Activated CD4-positive, alpha-beta memory T cell treated with anti-CD3 and anti-CD28 coated beads for 36 hours (primary cell): ENCODE measurements around the gene RAP1B. TPM values are rescaled to one million over a fixed set of nuclear protein-coding genes. Genes with fewer than 3 reads are reported as not detected.

Source experiments
- CTCF ChIA-PET: fragments of 350-600 bp; sonication (Branson Sonifier 250); formaldehyde crosslinking; loops from one replicate; lab custom pipeline; 2021; ENCODE audit warnings: antibody characterized with exemption, inconsistent platforms; lab: Charles Lee
- POLR2A ChIA-PET: fragments of 350-600 bp; sonication (Branson Sonifier 250); formaldehyde crosslinking; loops from one replicate; lab custom pipeline; 2021; ENCODE audit warnings: antibody characterized with exemption; lab: Charles Lee
- DNase-seq: peaks from one replicate; pipeline ENCODE4 v3.0.0-alpha.2; 2020
- H3K27ac Mint-ChIP-seq: one replicate; pipeline ENCODE4 v1.8.0; 2021; ENCODE audit warnings: mixed read lengths
- H3K27me3 Mint-ChIP-seq: one replicate; pipeline ENCODE4 v1.8.0; 2021; ENCODE audit warnings: mixed read lengths
- H3K36me3 Mint-ChIP-seq: one replicate; pipeline ENCODE4 v1.8.0; 2021; ENCODE audit warnings: mixed read lengths
- H3K4me1 Mint-ChIP-seq: one replicate; pipeline ENCODE4 v1.8.0; 2021; ENCODE audit warnings: low read depth, mixed read lengths
- H3K4me3 Mint-ChIP-seq: one replicate; pipeline ENCODE4 v1.8.0; 2021; ENCODE audit warnings: mild to moderate bottlenecking, mixed read lengths
- H3K9me3 Mint-ChIP-seq: one replicate; pipeline ENCODE4 v1.8.0; 2021; ENCODE audit warnings: mixed read lengths
- intact Hi-C: fragments of 100-400 bp; cut with micrococcal nuclease; formaldehyde crosslinking; loops from one replicate; pipeline ENCODE4 v1.15.1; 2023
- total RNA-seq, 2 experiments: library from RNA; stranded (reverse); gene quantifications; one replicate each; pipeline ENCODE4 v1.2.3, GENCODE V29; 2021

Gene RAP1B
- total RNA-seq, 2 experiments from 2014 or later = 211 to 213 TPM

DNA sequence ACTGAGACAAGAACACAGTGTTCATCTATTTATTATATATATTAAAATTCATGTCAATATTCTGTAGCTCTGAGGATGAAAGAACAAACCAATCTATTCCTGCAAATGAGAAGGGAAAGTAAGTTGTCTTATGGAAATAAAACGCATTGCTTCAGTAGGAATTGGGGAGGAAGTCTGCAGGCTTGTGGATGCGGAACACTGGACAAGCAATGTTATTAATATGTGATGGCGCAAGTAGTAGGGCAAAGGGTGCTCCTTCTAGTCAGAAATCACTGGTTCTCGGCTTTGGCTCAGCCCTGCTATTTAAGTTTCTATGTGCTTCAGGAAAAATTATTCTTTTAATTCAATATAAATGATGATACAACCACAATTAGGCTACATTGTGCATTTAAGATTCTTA lies 28.8 kb upstream of the RAP1B start:
- CTCF ChIA-PET = interaction anchor here (2.0 kb wide), 1 partner anchor 9 kb away, joined by 4 read pairs; no protein-coding TSS in a partner anchor
- intact Hi-C loops = no loop called here
- no peak for DNase-seq

DNA sequence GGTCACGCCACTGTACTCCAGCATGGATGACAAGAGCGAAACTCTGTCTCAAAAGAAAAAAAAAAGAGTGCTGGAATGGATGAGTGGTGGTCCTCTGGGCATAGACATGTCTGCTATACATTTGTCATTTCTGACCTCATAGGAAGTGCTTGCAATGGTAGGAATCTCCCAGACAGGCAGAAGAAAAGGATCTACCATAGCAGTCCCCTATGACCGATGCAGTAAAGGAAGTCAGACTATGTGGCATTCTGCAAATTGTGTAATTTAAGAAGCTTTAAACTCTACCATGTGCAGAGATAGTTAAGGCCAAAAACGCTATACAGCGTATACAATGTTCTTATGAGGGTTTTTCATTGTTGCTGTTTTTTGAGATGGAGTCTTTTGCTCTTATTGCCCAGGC lies 24.7 kb upstream of the RAP1B start:
- intact Hi-C loops = no loop called here
- Mint-ChIP-seq H3K27ac (no peak overlapping the region), H3K9me3 (peaks cover 26% of the 10 kb centered on the region), H3K36me3 (peaks cover 8% of the 10 kb centered on the region), H3K4me1 (peaks cover 19% of the 10 kb centered on the region), H3K4me3 (no peak overlapping the region), H3K27me3 (no peaks in the 10 kb centered on the region)
- ChIA-PET POLR2A (no interaction called here), CTCF (no interaction called here)
- DNase-seq = no peak

More for the DNA sequence above, 28.8 kb upstream of the RAP1B start:
- H3K27me3 Mint-ChIP-seq = no peaks in the 10 kb centered on the region
- H3K4me3 Mint-ChIP-seq = no peak overlapping the region
- no peaks in the 10 kb centered on the region for H3K9me3 Mint-ChIP-seq
- POLR2A ChIA-PET = no interaction called here
- no peaks in the 10 kb centered on the region for H3K36me3 Mint-ChIP-seq
- no peak overlapping the region for H3K27ac Mint-ChIP-seq
- H3K4me1 Mint-ChIP-seq = peaks cover 21% of the 10 kb centered on the region

DNA sequence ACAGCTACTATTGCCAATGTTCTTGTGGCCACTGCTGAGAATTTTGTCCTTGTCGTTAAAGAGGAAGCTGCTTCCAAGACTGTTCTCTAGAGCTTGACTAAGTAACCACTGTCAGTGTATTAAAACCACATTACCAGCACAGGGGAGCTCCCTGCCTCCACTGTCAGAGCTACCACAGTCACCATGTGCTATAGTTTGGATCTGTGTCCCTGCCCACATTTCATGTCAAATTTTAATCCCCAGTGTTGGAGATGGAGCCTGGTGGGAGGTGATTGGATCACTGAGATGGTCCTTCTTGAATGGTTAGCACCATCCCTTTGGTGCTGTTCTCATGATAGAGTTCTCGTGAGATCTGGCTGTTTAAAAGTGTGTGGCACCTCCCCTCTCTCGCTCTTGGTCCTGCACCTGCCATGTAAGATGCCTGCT lies 23.2 kb upstream of the RAP1B start:
- Mint-ChIP-seq H3K4me1 (peaks cover 34% of the 10 kb centered on the region), H3K9me3 (peaks cover 28% of the 10 kb centered on the region), H3K36me3 (peaks cover 8% of the 10 kb centered on the region), H3K27me3 (no peaks in the 10 kb centered on the region), H3K4me3 (no peak overlapping the region), H3K27ac (peak overlapping the region; percentile 39)
- peak; percentile 70 for DNase-seq
- CTCF ChIA-PET = interaction anchor here (0.5 to 1.2 kb wide), 4 partner anchors 48 to 253 kb away, joined by 3 to 4 read pairs (median 3); no protein-coding TSS in a partner anchor
- intact Hi-C loops = loop anchor here (1.0 kb wide), 3 partner anchors 23 to 106 kb away; partner anchors contain the start of gene RAP1B
- POLR2A ChIA-PET = interaction anchor here (0.7 to 1.2 kb wide), 4 partner anchors 23 to 107 kb away, joined by 3 to 9 read pairs (median 4); partner anchors contain the start of gene RAP1B

DNA sequence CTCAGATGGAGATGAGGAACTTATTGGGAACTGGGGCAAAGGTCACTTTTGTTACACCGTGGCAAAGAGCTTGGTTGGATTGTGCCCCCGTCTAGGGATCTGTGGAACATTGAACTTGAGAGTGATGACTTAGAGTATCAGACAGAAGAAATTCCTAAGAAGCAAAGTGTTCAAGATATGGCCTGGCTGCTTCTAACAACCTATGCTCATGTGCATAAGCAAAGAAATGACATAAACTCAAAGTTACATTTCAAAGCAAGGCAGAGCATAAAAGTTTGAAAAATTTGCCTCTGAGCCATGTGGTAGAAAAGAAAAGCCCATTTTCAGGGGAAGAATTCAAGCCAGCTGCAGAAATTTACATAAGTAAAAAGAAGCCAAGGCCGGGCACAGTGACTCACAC lies 21.5 kb upstream of the RAP1B start:
- DNase-seq = no peak
- peaks cover 8% of the 10 kb centered on the region for H3K36me3 Mint-ChIP-seq
- POLR2A ChIA-PET = no interaction called here
- CTCF ChIA-PET = no interaction called here
- no peaks in the 10 kb centered on the region for H3K27me3 Mint-ChIP-seq
- H3K4me3 Mint-ChIP-seq = no peak overlapping the region
- peak overlapping the region; percentile 3 for H3K27ac Mint-ChIP-seq
- intact Hi-C loops = no loop called here
- H3K4me1 Mint-ChIP-seq = peaks cover 37% of the 10 kb centered on the region
- peaks cover 33% of the 10 kb centered on the region for H3K9me3 Mint-ChIP-seq

DNA sequence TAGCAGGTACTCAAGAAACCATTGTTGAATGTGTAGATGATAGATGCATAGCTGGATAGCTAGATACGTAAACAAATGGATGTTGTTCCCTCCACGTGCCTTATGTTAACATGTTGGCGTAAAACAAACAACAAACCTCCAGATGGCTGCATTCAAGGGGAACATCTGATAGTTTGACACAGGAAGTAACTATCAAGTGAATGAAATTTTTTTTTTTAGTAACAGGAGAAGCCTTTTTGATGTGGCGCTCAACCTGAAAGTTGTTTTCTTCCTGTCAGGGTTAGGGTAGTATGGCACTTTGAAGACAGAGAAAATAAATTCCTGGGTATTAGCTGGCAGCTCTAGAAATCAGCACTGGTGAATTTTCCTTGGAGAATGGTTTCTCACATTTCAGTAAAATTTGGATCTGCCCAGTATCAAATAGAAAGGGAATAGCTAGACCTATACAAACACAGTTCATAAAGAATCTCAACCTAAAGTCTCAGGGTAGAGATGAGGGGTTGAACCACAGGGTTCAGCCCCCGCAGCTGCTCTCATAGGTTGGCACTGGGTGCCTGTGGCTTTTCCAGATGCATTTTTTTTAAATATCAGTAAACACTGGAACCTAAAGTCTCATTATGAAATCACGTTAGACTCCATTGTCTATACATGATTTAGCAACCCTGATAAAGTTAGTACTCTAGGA lies 18.8 kb upstream of the RAP1B start:
- peaks cover 39% of the 10 kb centered on the region for H3K4me1 Mint-ChIP-seq
- peak overlapping the region; percentile 55 for H3K27ac Mint-ChIP-seq
- ChIA-PET CTCF (no interaction called here), POLR2A (interaction anchor here (1.0 to 4.0 kb wide), 2 partner anchors 16 to 20 kb away, joined by 3 to 20 read pairs; partner anchors contain the start of gene RAP1B)
- intact Hi-C loops = loop anchor here (1.0 to 2.0 kb wide), 3 partner anchors 18 to 111 kb away; partner anchors contain the start of gene RAP1B
- no peaks in the 10 kb centered on the region for H3K27me3 Mint-ChIP-seq
- H3K4me3 Mint-ChIP-seq = peak overlapping the region; percentile 30
- peak; percentile 57 for DNase-seq
- H3K36me3 Mint-ChIP-seq = peaks cover 8% of the 10 kb centered on the region
- peaks cover 33% of the 10 kb centered on the region for H3K9me3 Mint-ChIP-seq

DNA sequence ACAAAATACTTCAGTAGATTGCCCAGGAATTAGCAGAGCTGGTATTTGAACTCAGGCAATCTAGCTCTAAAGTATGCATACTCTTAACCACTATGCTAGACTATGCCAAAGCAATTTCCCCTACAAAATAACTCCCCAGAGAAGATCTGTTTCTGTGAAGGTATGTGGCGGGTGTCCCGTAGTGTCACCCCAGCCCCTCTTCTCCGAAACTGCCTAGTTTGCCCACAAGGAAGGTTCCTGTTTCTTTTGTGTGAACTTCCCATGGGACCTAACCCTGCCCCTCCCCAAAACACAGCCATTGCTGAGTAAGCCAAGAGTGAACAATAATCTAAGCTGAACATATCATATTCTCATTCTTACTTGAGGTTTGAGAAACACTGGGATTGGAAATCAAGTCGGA lies 15.5 kb upstream of the RAP1B start:
- peaks cover 14% of the 10 kb centered on the region for H3K9me3 Mint-ChIP-seq
- DNase-seq = no peak
- no peaks in the 10 kb centered on the region for H3K36me3 Mint-ChIP-seq
- ChIA-PET POLR2A (interaction anchor here (4.0 kb wide), 1 partner anchor 16 kb away, joined by 20 read pairs; the partner anchor contains the start of gene RAP1B), CTCF (interaction anchor here (0.8 kb wide), 1 partner anchor 9 kb away, joined by 3 read pairs; no protein-coding TSS in a partner anchor)
- intact Hi-C loops = no loop called here
- H3K27ac Mint-ChIP-seq = peak overlapping the region; percentile 19
- H3K4me1 Mint-ChIP-seq = peaks cover 43% of the 10 kb centered on the region
- H3K27me3 Mint-ChIP-seq = no peaks in the 10 kb centered on the region
- no peak overlapping the region for H3K4me3 Mint-ChIP-seq

DNA sequence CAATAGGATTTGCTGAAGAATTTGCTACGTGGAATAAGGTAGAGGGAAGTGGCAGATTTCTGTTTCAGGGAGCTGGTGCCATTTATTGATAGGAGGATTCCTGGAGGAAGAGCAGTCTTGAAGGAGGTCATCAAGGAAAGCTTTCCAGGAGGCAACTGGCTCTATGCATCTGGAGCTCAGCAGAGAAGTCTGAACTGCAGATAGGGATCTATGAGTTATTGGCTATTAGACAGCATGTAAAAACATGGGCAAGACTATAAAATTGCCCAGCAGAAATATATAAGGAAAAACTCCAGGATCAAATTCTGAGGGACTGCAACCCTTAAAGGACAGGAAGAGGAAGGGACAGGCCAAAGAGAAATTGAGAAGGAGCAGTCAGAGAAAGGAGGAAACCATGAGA lies 8.9 kb upstream of the RAP1B start:
- CTCF ChIA-PET = no interaction called here
- no peak for DNase-seq
- POLR2A ChIA-PET = no interaction called here
- peaks cover 31% of the 10 kb centered on the region for H3K4me1 Mint-ChIP-seq
- H3K9me3 Mint-ChIP-seq = no peaks in the 10 kb centered on the region
- H3K27ac Mint-ChIP-seq = no peak overlapping the region
- intact Hi-C loops = no loop called here
- H3K36me3 Mint-ChIP-seq = no peaks in the 10 kb centered on the region
- H3K4me3 Mint-ChIP-seq = no peak overlapping the region
- H3K27me3 Mint-ChIP-seq = no peaks in the 10 kb centered on the region

DNA sequence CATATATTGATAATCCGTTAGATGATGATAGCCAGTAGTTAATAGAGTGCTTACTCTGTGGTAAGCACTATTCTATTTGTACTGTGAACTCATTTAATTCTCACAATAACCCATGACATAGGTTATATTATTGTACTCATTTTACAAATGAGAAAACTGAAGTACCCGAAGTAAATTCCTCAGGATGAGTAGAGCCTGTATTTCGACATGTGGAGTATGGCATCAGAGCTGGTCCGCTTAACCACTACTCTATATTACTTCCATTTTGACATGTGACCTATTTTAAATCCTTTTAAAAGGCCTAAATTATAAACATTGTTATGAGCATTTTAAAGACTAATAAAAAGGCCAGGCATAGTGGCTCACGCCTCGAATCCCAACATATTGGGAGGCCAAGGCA lies 8.0 kb upstream of the RAP1B start:
- H3K36me3 Mint-ChIP-seq = no peaks in the 10 kb centered on the region
- no peaks in the 10 kb centered on the region for H3K9me3 Mint-ChIP-seq
- no peak overlapping the region for H3K27ac Mint-ChIP-seq
- H3K27me3 Mint-ChIP-seq = no peaks in the 10 kb centered on the region
- intact Hi-C loops = no loop called here
- POLR2A ChIA-PET = no interaction called here
- H3K4me1 Mint-ChIP-seq = peaks cover 31% of the 10 kb centered on the region
- no peak overlapping the region for H3K4me3 Mint-ChIP-seq
- no peak for DNase-seq
- CTCF ChIA-PET = interaction anchor here (0.9 kb wide), 1 partner anchor 1247 kb away, joined by 4 read pairs; no protein-coding TSS in a partner anchor

DNA sequence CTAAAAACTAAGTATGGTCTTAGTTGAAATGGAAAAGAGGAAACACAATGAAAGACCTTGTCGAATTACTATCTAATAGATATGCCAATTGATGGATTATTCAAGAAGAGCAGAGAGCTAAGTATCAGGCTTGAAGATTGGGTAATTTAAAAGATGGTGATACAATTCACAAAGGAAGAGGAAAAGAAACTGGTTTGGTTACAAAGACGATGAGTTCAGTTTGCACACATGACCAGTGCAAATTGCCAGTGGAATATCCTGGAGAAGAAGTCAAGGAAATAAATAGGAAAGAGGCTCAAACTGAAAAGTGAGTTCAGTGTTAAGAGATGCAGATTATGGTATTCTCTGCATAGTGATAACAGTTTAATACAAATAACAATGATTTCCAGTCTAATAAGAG lies 2.5 kb upstream of the RAP1B start:
- Mint-ChIP-seq H3K27ac (no peak overlapping the region), H3K4me3 (no peak overlapping the region), H3K27me3 (no peaks in the 10 kb centered on the region), H3K9me3 (no peaks in the 10 kb centered on the region), H3K4me1 (peaks cover 18% of the 10 kb centered on the region), H3K36me3 (peaks cover 14% of the 10 kb centered on the region)
- ChIA-PET CTCF (no interaction called here), POLR2A (interaction anchor here (1.4 kb wide), 1 partner anchor 16 kb away, joined by 3 read pairs; no protein-coding TSS in a partner anchor)
- intact Hi-C loops = no loop called here
- DNase-seq = no peak

DNA sequence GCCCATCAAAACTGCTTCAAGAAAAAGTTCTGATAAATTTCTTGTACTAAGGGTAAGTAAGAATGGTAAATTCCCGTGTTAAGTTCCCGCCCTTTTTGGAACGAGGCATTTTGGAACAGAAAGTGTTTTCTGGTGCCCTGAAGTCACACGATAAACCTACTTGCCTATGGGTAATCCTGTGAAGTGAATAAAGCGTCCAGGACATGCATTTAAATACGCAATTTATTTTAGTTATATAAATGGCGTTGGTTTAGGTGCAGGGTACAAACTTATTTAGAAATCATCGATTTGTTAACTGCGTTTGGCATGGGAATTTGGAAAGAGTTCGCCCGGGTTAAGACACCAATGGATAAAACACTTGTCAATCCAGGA lies 715 bp upstream of the RAP1B start:
- Mint-ChIP-seq H3K27ac (peak overlapping the region; percentile 96), H3K4me3 (peak overlapping the region; percentile 91), H3K36me3 (peaks cover 24% of the 10 kb centered on the region), H3K27me3 (no peaks in the 10 kb centered on the region), H3K9me3 (no peaks in the 10 kb centered on the region), H3K4me1 (peaks cover 32% of the 10 kb centered on the region)
- intact Hi-C loops = loop anchor here (1.0 to 10.0 kb wide), 7 partner anchors 19 to 493 kb away; partner anchors contain the start of genes IL26, MDM1 and SLC35E3
- peak; percentile 27 for DNase-seq
- ChIA-PET POLR2A (interaction anchor here (0.8 to 4.3 kb wide), 13 partner anchors 10 to 1342 kb away, joined by 3 to 34 read pairs (median 4); no protein-coding TSS in a partner anchor), CTCF (interaction anchor here (1.3 kb wide), 1 partner anchor 235 kb away, joined by 3 read pairs; no protein-coding TSS in a partner anchor)

DNA sequence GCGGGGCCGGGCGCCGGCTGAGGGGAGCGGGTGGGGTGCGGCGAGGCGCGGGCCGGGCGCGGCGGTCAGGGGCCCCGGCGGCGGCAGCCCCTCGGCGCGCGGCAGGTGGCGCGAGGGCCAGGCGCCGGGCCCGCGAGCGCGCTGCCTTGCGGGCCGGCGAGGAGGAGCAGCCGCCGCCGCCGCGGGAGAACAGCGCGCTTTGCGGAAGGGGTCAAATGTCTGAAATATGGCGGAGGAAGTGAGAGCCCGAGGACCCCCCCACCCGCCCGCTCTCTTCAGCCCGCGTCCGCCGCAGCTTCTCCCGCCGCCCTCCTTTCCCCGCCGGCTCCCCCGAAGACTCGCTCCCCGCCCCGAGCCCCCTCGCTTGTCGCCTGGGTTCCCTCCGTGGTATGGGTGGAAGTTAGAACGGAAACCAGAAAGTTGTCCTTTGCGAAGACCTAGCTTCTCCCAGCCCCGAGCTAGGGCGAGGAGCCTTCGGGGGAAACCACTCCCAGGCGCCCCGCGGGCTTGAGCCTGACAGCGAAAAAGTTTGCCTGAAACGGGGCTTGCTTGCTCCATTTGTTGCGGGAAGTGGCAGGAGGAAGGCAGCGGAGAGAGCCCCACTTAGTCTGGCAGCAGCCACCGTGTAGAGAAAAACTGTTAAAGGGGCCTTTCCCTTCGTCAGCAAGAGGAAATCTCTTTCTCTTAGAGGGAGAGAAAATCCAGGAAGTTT lies 551 bp downstream of the RAP1B start:
- intact Hi-C loops = loop anchor here (2.0 to 10.0 kb wide), 4 partner anchors 136 to 494 kb away; partner anchors contain the start of genes IL26 and SLC35E3
- Mint-ChIP-seq H3K9me3 (no peaks in the 10 kb centered on the region), H3K36me3 (peaks cover 29% of the 10 kb centered on the region), H3K27me3 (no peaks in the 10 kb centered on the region), H3K4me3 (peak overlapping the region; percentile 94), H3K27ac (peak overlapping the region; percentile 98), H3K4me1 (peaks cover 40% of the 10 kb centered on the region)
- ChIA-PET POLR2A (interaction anchor here (1.0 to 4.3 kb wide), 18 partner anchors 9 to 1343 kb away, joined by 3 to 34 read pairs (median 5); partner anchors contain the start of gene MDM2), CTCF (interaction anchor here (1.5 kb wide), 1 partner anchor 237 kb away, joined by 5 read pairs; no protein-coding TSS in a partner anchor)
- peak; percentile 60 for DNase-seq
